Vagina (tissue), 2 donors: Measurements from ENCODE around the gene PSME2. TPM values are rescaled to one million over a fixed set of nuclear protein-coding genes. Genes with fewer than 3 reads are reported as not detected.

Source experiments
- DNase-seq, 2 donors: peaks; one replicate each; pipeline ENCODE4 v3.0.0-alpha.2; 2017; ENCODE audit errors: extremely low spot score in 2 of 2
- H3K27ac ChIP-seq: fragments of 200-600 bp; sonication (generic); one replicate; pipeline ENCODE4 v1.5.1; 2019
- H3K27me3 ChIP-seq: fragments of 200-600 bp; sonication (generic); one replicate; pipeline ENCODE4 v1.5.1; 2019
- H3K36me3 ChIP-seq, 2 donors: fragments of 200-600 bp; sonication (generic); one replicate each; pipeline ENCODE4 v1.5.1; 2017 to 2019
- H3K4me1 ChIP-seq: fragments of 200-600 bp; sonication (generic); one replicate; pipeline ENCODE4 v1.5.1; 2019
- H3K4me3 ChIP-seq, 2 donors: fragments of 200-600 bp; sonication (generic); 1 replicate in 1 of 2; 2 replicates in 1 of 2; pipeline ENCODE4 v1.5.1; 2016 to 2019
- H3K9me3 ChIP-seq: fragments of 200-600 bp; sonication (generic); one replicate; pipeline ENCODE4 v1.5.1; 2019
- POLR2A ChIP-seq, 2 donors: fragments of 450-650 bp; IDR thresholded peaks; one replicate each; pipeline ENCODE4 v1.6.1; 2017; ENCODE audit warnings: antibody characterized with exemption in 2 of 2, mild to moderate bottlenecking in 2 of 2, moderate library complexity in 2 of 2
- POLR2AphosphoS5 ChIP-seq, 2 donors: sonication (generic); formaldehyde crosslinking; IDR thresholded peaks; one replicate each; pipeline ENCODE4 v1.9.0; 2017; ENCODE audit warnings: antibody characterized with exemption in 2 of 2, mild to moderate bottlenecking in 2 of 2, low read depth in 1 of 2; ENCODE audit not compliant: insufficient read depth in 1 of 2
- intact Hi-C: fragments of 100-400 bp; cut with DNase I; formaldehyde crosslinking; loops from one replicate; pipeline ENCODE4 v1.15.1; 2023
- total RNA-seq: library from RNA; depleted of rRNA; stranded (reverse); fragments of >200 nt; gene quantifications from one replicate; pipeline ENCODE4 v1.2.3, GENCODE V29; 2016
- TF ChIP-seq, protein P1 (sequence below), 3 experiments: fragments of 450-650 bp in 2 of 3; fragments of 200-600 bp in 1 of 3; sonication (generic) in 1 of 3; IDR thresholded peaks; one replicate each; pipeline ENCODE4 v1.5.1; 2017 to 2019; ENCODE audit warnings: antibody characterized with exemption in 3 of 3, mild to moderate bottlenecking in 2 of 3, moderate library complexity in 2 of 3

Gene PSME2
- total RNA-seq, 1 donor from 2014 or later, result 131 TPM

DNA sequence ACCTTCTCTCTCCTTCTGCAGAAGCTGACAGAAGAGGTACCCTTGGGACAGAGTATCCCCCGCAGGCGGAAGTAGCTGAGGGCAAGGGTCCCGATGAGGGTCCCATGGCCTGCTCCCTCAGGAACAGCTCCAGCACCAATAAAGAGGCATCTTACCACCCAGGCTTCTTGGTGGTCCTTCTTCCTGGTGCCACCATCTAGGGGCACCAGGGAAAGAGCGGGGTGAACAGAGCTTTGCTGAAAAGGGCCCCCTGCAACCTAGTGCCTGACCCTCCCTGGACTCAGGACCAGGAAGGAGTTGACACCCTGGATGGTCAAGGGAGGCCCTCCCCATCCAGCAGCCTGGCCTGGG lies 14.1 kb upstream of the PSME2 start:
- Histone ChIP-seq H3K27me3 (no peaks in the 10 kb centered on the region), H3K9me3 (no peaks in the 10 kb centered on the region), H3K4me3 (peak overlapping the region in 1 of 2 donors; percentile 58), H3K36me3 (peaks cover 0 to 59% of the 10 kb centered on the region in 2 donors), H3K27ac (peak overlapping the region; percentile 95), H3K4me1 (peaks cover 38% of the 10 kb centered on the region)
- intact Hi-C loops, result no loop called here
- no peak for TF ChIP-seq POLR2AphosphoS5 (IDR thresholded peaks at IDR 0.05; ENCODE audit: insufficient read depth in 1 of 2, low read depth in 1 of 2)
- TF ChIP-seq, protein P1, sequence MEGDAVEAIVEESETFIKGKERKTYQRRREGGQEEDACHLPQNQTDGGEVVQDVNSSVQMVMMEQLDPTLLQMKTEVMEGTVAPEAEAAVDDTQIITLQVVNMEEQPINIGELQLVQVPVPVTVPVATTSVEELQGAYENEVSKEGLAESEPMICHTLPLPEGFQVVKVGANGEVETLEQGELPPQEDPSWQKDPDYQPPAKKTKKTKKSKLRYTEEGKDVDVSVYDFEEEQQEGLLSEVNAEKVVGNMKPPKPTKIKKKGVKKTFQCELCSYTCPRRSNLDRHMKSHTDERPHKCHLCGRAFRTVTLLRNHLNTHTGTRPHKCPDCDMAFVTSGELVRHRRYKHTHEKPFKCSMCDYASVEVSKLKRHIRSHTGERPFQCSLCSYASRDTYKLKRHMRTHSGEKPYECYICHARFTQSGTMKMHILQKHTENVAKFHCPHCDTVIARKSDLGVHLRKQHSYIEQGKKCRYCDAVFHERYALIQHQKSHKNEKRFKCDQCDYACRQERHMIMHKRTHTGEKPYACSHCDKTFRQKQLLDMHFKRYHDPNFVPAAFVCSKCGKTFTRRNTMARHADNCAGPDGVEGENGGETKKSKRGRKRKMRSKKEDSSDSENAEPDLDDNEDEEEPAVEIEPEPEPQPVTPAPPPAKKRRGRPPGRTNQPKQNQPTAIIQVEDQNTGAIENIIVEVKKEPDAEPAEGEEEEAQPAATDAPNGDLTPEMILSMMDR (IDR thresholded peaks at IDR 0.05), result no peak
- no peak for TF ChIP-seq POLR2A (IDR thresholded peaks at IDR 0.05)
- DNase-seq, result no peak

DNA sequence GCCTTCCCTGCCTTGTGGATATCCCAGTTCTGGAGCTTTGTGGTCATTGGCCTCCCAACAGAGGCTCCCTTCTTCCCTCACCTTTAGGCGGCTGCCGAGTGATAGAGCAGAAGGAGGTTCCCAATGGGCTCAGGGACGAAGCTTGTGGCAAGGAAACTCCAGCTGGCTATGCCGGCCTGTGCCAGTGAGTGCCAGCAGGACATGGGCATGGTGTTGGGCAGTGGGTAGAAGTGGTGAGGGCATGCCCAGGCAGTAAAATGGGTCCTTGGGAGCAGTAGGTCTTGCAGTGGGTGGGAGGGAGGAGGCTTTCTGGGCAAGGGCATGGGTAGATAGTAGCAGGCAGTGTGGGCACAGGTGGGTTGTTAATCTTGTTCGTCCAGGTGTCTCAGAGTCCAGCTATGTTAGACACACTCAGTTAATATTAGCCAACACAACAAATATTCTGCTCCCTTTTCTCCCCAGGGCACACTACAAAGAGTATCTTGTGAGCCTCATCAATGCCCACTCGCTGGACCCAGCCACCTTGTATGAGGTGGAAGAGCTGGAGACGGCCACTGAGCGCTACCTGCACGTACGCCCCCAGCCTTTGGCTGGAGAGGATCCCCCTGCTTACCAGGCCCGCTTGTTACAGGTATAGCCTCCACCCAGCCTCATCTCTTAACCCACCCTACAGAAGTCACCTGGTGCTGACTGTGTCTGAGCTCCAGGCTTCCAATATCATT lies 13.5 kb upstream of the PSME2 start:
- intact Hi-C loops, result no loop called here
- Histone ChIP-seq H3K36me3 (peaks cover 0 to 59% of the 10 kb centered on the region in 2 donors), H3K27me3 (no peaks in the 10 kb centered on the region), H3K4me1 (peaks cover 38% of the 10 kb centered on the region), H3K4me3 (no peak overlapping the region), H3K9me3 (no peaks in the 10 kb centered on the region), H3K27ac (peak overlapping the region; percentile 95)
- TF ChIP-seq POLR2A (IDR thresholded peaks at IDR 0.05) (no peak), POLR2AphosphoS5 (IDR thresholded peaks at IDR 0.05; ENCODE audit: insufficient read depth in 1 of 2, low read depth in 1 of 2) (no peak)
- TF ChIP-seq, protein P1 (IDR thresholded peaks at IDR 0.05), result no peak
- no peak for DNase-seq

DNA sequence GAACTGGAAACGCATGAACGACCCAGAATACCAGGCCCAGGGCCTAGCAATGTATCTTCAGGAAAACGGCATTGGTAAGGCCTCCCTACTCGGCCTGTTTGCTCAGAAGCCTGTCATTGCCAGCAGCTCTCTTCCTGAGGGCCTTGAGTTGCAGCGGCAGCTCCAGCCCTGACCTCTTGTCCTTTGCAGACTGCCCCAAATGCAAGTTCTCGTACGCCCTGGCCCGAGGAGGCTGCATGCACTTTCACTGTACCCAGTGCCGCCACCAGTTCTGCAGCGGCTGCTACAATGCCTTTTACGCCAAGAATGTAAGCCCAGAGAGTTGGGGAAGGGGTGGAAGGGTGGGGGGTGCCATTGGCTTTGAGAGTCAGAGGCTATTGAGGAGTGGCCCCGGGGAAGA lies 10.9 kb upstream of the PSME2 start:
- no peak for DNase-seq
- H3K9me3 ChIP-seq, result no peaks in the 10 kb centered on the region
- no peaks in the 10 kb centered on the region for H3K27me3 ChIP-seq
- peaks cover 13% of the 10 kb centered on the region for H3K4me1 ChIP-seq
- H3K27ac ChIP-seq, result no peak overlapping the region
- peaks cover 0 to 57% of the 10 kb centered on the region in 2 donors for H3K36me3 ChIP-seq
- intact Hi-C loops, result no loop called here
- TF ChIP-seq POLR2A (IDR thresholded peaks at IDR 0.05), result no peak
- TF ChIP-seq, protein P1 (IDR thresholded peaks at IDR 0.05), result no peak
- TF ChIP-seq POLR2AphosphoS5 (IDR thresholded peaks at IDR 0.05; ENCODE audit: insufficient read depth in 1 of 2, low read depth in 1 of 2), result no peak
- no peak overlapping the region for H3K4me3 ChIP-seq

DNA sequence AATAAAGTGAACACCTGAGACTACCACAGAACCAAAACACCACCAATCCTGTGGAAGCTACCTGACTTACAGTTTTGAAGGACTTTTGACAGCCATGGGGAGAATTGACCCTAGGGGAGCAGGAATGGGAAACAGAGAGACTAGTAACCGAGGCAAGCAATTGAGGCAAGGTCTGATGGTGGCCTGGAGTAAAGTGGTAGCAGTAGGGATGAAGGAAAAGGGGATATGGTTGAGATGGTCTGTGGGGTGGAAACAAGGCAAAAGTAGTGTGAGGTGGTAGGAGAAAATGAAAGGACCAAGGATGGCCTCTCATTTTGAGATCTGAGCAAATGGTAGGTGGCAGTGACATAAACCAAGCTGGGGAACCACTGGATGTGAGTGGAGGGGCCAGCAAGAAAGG lies 10.4 kb upstream of the PSME2 start:
- H3K27ac ChIP-seq, result no peak overlapping the region
- no peaks in the 10 kb centered on the region for H3K27me3 ChIP-seq
- TF ChIP-seq POLR2A (IDR thresholded peaks at IDR 0.05) (no peak), POLR2AphosphoS5 (IDR thresholded peaks at IDR 0.05; ENCODE audit: insufficient read depth in 1 of 2, low read depth in 1 of 2) (no peak)
- TF ChIP-seq, protein P1 (IDR thresholded peaks at IDR 0.05), result no peak
- no peaks in the 10 kb centered on the region for H3K9me3 ChIP-seq
- intact Hi-C loops, result no loop called here
- H3K4me3 ChIP-seq, result no peak overlapping the region
- no peak for DNase-seq
- peaks cover 0 to 62% of the 10 kb centered on the region in 2 donors for H3K36me3 ChIP-seq
- H3K4me1 ChIP-seq, result peaks cover 9% of the 10 kb centered on the region

DNA sequence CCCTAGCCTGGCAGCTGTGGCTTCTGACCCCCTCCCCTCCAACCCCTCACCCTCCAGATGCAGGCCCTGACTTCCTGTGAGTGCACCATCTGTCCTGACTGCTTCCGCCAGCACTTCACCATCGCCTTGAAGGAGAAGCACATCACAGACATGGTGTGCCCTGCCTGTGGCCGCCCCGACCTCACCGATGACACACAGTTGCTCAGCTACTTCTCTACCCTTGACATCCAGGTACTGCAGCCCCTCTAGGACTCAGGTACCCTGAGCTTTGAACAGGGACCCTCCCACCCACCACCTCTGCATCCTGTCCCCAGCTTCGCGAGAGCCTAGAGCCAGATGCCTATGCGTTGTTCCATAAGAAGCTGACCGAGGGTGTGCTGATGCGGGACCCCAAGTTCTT lies 8.7 kb upstream of the PSME2 start:
- Histone ChIP-seq H3K27ac (no peak overlapping the region), H3K27me3 (no peaks in the 10 kb centered on the region), H3K9me3 (no peaks in the 10 kb centered on the region), H3K4me1 (no peaks in the 10 kb centered on the region), H3K4me3 (no peak overlapping the region), H3K36me3 (peaks cover 0 to 79% of the 10 kb centered on the region in 2 donors)
- intact Hi-C loops, result no loop called here
- TF ChIP-seq POLR2A (IDR thresholded peaks at IDR 0.05), result no peak
- TF ChIP-seq, protein P1 (IDR thresholded peaks at IDR 0.05), result no peak
- no peak for TF ChIP-seq POLR2AphosphoS5 (IDR thresholded peaks at IDR 0.05; ENCODE audit: insufficient read depth in 1 of 2, low read depth in 1 of 2)
- no peak for DNase-seq
